H54 (cell line): ENCODE results near the gene VIP.
"Not testable (repeated sequence)": the region's sequence is repeated elsewhere in the genome, so short reads cannot be mapped to it uniquely, and the experiment has no call there.

Source experiments
- DNase-seq: peaks from one replicate; pipeline ENCODE4 v3.0.0; 2011; ENCODE audit warnings: low spot score, mixed read lengths; ENCODE audit not compliant: insufficient read length
- FAIRE-seq: peaks from 3 replicates; lab custom pipeline; 2011; peaks lifted over from hg19 to GRCh38; lab: Jason Lieb, UNC
- POLR2A ChIP-seq: IDR thresholded peaks from 2 replicates; pipeline ENCODE4 v1.6.1; 2011; ENCODE audit warnings: low read depth, mild to moderate bottlenecking, low read length

Gene VIP

DNA sequence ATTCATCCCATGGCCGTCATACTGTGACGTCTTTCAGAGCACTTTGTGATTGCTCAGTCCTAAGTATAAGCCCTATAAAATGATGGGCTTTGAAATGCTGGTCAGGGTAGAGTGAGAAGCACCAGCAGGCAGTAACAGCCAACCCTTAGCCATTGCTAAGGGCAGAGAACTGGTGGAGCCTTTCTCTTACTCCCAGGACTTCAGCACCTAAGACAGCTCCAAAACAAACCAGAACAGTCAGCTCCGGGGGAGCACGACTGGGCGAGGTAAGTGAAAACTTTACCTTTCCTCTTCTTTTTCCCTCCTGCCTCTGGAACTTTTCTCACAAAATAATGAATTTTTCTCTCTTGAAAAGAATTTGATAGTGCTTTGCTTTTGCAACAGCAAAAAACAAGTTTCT, at the start of gene VIP:
Gene VIP, plus strand, starts transcription at position 104 of the 400 bp plus-strand sequence. CDS start 1,381 bp downstream, outside the sequence.
- no peak for FAIRE-seq
- TF ChIP-seq POLR2A = no peak
- no peak for DNase-seq

DNA sequence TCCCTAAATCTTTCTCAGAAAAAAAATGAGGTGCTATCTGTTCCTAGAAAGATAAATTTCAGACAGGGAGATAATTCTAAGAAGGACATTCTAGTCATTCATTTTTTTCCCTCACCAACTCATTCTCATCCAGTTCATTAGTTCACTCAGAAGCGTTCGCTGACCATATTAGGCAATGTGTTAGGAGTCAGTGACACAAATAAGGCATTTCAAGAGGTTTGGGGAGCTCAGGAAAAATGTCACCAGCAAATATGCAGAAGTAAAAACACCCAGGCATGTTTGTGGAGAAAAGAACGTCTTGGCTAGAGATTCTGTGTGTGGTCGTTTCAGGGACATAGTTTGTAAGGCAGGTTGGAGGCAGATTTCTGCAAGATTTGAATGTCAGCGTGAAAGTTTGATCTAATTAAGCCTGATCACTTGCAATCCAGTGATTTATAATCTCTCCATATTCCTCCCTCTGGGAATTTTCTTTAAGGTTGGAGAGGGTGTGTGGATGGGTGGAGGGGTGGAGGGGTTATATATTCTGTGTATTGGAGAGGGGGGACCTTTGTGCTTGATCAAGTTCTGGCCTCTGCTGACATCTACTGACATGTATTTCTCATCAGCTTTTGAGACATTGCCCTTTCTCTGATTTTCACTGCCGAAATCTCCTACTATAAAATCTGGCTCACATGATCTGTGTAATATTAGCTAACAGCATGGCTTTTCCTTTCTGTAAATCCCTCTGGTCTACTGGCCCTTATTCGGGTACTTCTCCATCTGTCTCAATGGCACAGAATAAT, 49.3 kb upstream of the VIP start:
- TF ChIP-seq POLR2A = no peak
- FAIRE-seq = no peak
- DNase-seq = no peak

DNA sequence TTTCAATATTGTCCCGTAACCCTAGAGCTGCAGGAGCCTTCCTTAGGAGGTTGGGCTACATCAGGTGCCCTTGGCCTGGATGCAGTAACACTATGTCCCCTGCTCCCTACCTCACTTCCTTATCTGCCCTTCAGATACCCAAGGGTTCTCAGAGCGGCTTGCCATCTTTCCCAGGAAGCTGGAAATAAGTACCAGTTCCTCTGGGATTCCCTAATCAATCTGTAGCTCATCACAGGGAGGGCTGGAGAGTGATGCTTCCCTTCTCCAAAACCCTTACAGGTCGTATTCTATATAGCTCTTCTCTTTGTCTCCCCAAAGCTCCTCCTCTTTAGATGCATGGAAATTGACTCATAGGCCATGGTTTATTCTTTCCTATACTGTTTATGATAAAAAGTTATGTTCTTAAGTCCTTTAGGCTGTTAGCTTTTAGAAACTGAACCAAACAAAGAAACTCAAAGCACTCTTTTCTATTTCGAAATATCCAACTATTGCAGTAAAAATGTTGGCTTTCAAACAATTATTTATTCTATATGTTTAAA, 48.7 kb upstream of the VIP start:
- no peak for TF ChIP-seq POLR2A
- DNase-seq = no peak
- FAIRE-seq = no peak

DNA sequence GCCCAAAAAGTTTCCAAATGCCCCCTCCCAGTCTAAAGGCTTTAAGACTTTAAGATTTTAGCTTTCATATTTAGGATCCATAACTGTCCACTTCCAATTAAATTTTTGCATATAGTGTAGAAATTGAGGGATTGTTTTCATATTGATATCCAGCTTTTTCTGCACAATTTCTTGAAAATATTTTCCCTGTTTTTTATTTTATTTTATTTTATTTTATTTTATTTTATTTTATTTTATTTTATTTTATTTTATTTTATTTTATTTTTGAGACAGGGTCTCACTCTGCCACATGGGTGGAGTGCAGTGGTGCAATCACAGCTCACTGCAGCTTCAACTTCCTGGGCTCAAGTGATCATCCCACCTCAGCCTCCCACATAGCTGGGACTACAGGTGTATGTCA, 46.8 kb upstream of the VIP start:
- FAIRE-seq, DNase-seq: not testable (repeated sequence)

DNA sequence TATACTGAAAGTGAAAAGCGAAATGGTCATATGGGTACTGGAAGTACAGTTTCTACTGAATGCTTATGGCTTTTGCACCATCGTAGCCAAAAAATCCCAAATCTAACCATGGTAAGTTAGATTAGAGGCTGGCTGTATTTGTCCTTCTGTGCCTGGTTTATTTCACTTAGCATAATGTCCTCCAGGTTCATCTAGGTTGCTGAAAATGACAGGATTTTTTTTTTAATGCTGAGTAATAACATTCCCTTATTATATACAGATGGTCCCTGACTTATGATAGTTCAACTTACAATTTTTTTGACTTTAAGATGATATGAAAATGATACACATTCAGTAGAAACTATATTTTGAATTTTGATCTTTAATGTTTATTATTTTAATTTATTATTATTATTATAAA, 45.3 kb upstream of the VIP start:
- no peak for TF ChIP-seq POLR2A
- FAIRE-seq (no peak), DNase-seq (no peak)

DNA sequence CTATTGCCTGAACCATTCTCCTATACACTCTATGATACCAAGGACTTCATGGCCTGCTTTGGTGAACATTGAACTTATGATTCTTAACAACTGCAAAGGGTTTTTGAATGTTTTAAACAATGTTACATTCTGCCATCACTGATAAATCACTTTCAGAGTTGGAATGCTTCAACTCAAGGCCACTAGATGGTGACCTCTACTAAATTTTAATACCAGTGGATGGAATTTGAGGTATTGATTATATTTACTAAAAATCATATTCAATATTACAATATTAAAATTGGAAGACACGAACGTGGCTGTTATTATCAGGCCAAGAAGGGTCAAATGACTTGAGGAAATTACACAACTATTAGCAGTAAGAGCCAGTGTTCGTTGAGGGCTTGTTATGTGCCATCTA, 34.3 kb upstream of the VIP start:
- no peak for DNase-seq
- FAIRE-seq = no peak
- no peak for TF ChIP-seq POLR2A

DNA sequence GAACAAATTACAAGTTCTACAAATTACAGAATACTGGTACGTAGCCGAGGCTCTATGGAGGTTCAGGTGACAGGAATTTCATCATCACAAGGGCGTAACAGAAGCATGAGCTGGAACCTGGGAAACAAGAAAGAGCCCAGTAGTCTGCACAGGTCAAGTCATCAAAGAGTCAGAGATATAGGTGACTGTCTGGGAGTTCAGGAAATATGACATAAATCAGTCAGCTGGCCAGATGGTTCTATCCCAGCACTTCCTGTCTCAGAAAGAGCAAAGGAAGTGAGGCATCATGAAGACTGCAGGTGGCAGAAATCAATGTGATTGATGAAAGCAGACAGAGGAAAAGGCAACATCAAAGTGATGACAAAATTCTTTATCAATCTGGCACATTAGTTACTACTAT, 29.6 kb upstream of the VIP start:
- FAIRE-seq (no peak), DNase-seq (no peak)
- no peak for TF ChIP-seq POLR2A

DNA sequence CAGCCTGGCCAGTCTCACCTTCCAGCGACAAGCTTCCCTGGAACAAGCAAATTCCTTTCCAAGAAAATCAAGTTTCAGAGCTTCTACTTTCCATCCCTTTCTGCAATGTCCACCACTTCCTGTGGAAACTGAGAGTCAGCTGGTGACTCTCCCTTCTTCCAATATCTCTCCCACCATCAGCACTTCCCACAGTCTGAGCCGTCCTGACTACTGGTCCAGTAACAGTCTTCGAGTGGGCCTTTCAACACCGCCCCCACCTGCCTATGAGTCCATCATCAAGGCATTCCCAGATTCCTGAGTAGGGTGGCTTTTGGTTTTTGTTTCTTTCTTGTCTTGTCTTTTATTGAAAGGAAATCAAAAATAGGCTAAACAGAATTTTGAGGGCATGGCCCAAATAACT, 28.6 kb upstream of the VIP start:
- DNase-seq (no peak), FAIRE-seq (no peak)
- no peak for TF ChIP-seq POLR2A

DNA sequence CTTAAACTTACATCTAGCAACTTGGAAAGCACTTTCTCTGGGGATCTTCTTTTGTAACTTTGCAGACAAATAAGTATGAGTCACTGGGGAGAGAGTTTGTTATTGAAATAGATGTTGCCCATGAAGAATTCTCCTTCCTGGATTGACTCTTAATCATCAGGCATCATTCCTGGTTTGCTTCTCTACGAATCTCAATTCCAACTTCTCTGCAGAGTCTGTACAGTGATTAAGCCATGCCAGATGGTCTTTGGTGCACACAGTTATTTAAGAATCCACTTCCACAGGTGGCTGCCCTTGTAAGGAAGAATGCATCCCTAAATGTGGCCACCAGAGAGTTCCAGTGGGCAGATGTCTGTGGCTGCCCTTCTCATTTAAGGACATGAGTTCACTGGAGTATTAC, 27.2 kb upstream of the VIP start:
- no peak for FAIRE-seq
- TF ChIP-seq POLR2A = no peak
- DNase-seq = no peak

DNA sequence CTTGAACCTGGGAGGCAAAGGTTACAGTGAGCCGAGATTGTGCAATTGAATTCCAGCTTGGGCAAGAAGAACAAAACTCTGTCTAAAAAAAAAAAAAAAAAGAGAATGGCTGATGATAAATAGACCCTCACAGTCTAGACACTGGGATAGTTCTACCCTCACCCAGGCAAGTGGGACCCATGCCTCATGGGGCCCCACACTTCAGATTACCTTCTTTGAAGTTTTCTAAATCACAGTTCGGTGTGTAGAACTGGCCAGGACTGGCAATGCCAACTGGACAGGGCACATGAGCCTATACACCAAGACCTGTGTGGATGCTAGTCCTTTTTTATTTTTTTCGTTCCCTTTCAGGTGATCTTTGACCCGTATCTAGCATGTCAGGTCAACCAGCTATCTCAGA, 24.3 kb upstream of the VIP start:
- FAIRE-seq (no peak), DNase-seq (no peak)
- no peak for TF ChIP-seq POLR2A

DNA sequence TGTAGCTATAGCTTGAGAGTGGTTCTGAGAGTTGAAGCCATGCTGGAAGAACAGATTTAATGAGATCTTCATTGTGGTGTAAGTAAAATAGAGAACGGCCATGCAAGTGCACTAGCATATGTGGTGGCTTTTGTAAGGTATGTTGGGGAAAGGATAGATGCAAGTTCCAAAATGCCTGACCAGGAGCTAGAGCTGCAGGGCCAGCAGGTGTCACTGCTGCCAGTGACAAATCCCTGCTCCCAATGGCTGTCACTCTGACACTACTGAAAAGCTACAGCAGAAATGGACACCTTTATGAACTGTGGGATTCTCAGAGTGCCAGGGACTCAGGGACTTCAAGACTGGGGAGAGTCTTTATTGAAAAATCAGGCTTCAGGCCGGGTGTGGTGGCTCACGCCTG, 23.1 kb upstream of the VIP start:
- no peak for DNase-seq
- no peak for TF ChIP-seq POLR2A
- no peak for FAIRE-seq

DNA sequence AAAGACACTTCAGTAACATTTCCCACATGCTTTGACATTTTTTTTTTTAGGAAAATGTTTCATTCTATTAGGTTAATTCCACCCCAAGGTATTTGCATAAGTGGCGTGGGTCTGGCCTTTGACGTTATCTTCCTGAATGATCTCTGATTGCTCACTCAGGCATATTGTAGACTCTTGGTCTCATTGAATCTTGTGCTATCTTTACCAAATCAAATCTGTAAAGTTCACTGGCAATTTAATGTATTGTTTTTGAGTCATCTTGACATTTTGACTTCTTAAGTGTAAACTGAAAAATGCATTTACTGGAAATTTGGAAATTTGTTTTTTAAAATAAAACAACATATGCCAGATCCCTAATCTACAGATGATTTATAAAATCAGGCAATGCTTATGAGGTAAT, 16.0 kb upstream of the VIP start:
- no peak for TF ChIP-seq POLR2A
- DNase-seq = no peak
- FAIRE-seq = no peak

DNA sequence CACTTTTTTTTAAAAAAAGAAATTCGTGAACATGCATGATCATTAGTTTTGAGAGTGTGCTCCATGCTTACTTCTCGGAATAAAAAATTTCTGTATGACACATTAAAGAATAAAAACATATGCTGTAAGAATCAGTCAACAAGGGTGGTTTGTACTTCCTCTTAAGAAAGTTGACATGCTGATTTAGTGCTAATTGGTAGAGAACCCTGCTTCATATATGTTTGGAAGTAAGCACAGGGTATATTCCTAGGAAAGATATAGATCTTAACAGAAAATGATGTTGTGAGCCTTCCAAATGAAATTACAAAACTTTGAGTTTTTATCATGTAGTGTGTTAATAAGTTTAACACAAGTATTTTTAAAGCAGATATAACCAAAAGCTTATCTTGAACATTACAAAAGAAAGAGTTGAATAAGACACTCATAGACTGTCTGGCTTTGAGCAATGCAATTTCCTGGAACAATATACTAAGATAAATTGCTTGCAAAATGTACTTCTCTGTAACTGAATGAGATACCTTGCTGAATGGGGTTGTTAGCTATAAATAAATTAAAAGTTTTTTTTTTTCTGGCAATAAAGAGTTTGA, 13.8 kb upstream of the VIP start:
- DNase-seq (no peak), FAIRE-seq (no peak)
- TF ChIP-seq POLR2A = no peak

DNA sequence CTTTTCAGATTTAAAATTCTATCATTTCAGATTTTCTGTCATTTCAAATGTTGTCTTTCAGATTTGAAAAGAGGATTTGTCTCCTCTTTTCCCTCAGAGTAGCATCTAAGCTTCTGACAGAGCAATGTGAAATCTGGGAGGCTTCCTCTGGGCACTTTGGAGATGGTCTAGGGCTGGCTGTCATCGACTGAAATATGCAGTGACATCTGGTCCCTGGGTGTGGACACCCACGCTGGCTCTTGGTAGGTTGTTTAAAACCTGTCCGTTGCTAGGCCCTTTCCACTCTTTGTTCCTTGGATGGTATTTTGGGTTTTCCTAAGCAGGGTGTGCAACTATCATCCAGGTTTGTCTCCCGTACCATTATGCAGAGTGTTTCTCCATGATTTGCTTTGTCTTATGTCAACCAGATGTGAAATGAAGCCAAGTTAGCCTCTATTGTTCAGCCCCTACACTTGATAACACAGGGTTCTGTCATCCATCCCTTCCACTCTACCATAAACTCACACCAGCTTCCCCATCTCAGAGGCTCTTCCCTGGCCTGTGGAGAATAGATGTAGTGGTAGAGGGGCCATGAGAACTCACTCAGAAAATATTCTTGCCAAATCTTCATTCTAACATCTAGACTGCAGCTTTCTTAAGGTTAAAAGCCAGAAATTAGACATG, 5.0 kb upstream of the VIP start:
- FAIRE-seq = no peak
- DNase-seq = no peak
- TF ChIP-seq POLR2A = no peak
